Heart left ventricle (tissue), 16 donors: ENCODE data around the gene ST3GAL2. TPM values are rescaled to one million over a fixed set of nuclear protein-coding genes. Genes with fewer than 3 reads are reported as not detected.

Source experiments
- ATAC-seq, 4 donors: fragments of 200-7000 bp; cut with Tn5 transposase; one replicate each; pipeline ENCODE4 v1.9.1; 2020 to 2022; ENCODE audit warnings: moderate library complexity in 4 of 4, mild to moderate bottlenecking in 3 of 4, moderate number of reproducible peaks in 1 of 4
- DNase-seq, 5 donors: peaks; one replicate each; pipeline ENCODE4 v3.0.0-alpha.2; 2020
- H3K27ac ChIP-seq, 12 donors: fragments of 200-600 bp; sonication (generic) in 4 of 12; one replicate each; pipeline versions ENCODE4 v1.5.0 to v1.8.0; 2016 to 2022; ENCODE audit warnings: mild to moderate bottlenecking in 2 of 12
- H3K27me3 ChIP-seq, 9 donors: fragments of 200-600 bp; sonication (generic) in 2 of 9; one replicate each; pipeline versions ENCODE4 v1.5.1 to v1.8.0; 2016 to 2022; ENCODE audit warnings: mild to moderate bottlenecking in 3 of 9
- H3K36me3 ChIP-seq, 9 donors: fragments of 200-600 bp; sonication (generic) in 2 of 9; one replicate each; pipeline versions ENCODE4 v1.5.0 to v1.8.0; 2018 to 2022; ENCODE audit warnings: mild to moderate bottlenecking in 2 of 9
- H3K4me1 ChIP-seq, 12 donors: fragments of 200-600 bp; sonication (generic) in 4 of 12; one replicate each; pipeline versions ENCODE4 v1.5.0 to v1.8.0; 2016 to 2022; ENCODE audit warnings: mild to moderate bottlenecking in 3 of 12
- H3K4me3 ChIP-seq, 12 donors: fragments of 200-600 bp; sonication (generic) in 4 of 12; one replicate each; pipeline versions ENCODE4 v1.5.0 to v1.8.0; 2017 to 2022; ENCODE audit warnings: mild to moderate bottlenecking in 9 of 12, moderate library complexity in 4 of 12
- H3K9me3 ChIP-seq, 12 donors: fragments of 200-600 bp; sonication (generic) in 4 of 12; one replicate each; pipeline versions ENCODE4 v1.5.0 to v1.8.0; 2016 to 2022; ENCODE audit warnings: mild to moderate bottlenecking in 1 of 12
- CTCF ChIP-seq, 12 donors: fragments of 200-600 bp; sonication (generic) in 4 of 12; IDR thresholded peaks; one replicate each; pipeline versions ENCODE4 v1.5.0 to v1.8.0; 2018 to 2022; ENCODE audit warnings: antibody characterized with exemption in 12 of 12, mild to moderate bottlenecking in 5 of 12
- POLR2A ChIP-seq, 2 donors: fragments of 450-650 bp; IDR thresholded peaks; one replicate each; pipeline ENCODE4 v1.6.1; 2017; ENCODE audit warnings: antibody characterized with exemption in 2 of 2, mild to moderate bottlenecking in 2 of 2, moderate library complexity in 2 of 2
- WGBS, 4 donors: extraction: QIAGEN DNeasy Blood & Tissue Kit in 2 of 4; methylation state at CpG; one replicate each; pipeline versions ENCODE4 v1.1.5 to v1.1.7; 2013 to 2018; 5-methylcytosine and 5-hydroxymethylcytosine counted together
- intact Hi-C, 10 donors: fragments of 100-400 bp; cut with DNase I; formaldehyde crosslinking; loops; one replicate each; pipeline versions ENCODE4 v1.11.1 to v1.14.2; 2022
- polyA plus RNA-seq, 2 donors: library from polyadenylated mRNA; stranded (reverse); fragments of 200-250 nt; gene quantifications; one replicate each; pipeline ENCODE4 v1.2.3, GENCODE V29; 2013
- total RNA-seq, 9 donors: library from RNA; depleted of rRNA in 2 of 9; stranded (reverse); fragments of >200 nt in 2 of 9; fragmentation: NEBNext Ultra II Directional in 3 of 9; extraction: Animal tissue kit (Norgen Biotek cat#: 25700) in 3 of 9; gene quantifications; one replicate each; pipeline versions ENCODE4 v1.1.0 to v1.2.4, GENCODE V29; 2016 to 2023
- donor health status: ischemic (EF 13 %, LVEDD 7.1; RV severe dilation, severe dysfunction).
- donor health status: healthy with polysubstance abuse.
- donor health status: DM: no; HTN: yes; CAD: no.
- donor health status: DM: no; HTN: no; CAD: no.
- donor health status: ischemic (EF 25% LVEDD 6.9; RV normal size, moderate dysfunction).
- donor health status: ischemic (EF 25% LVEDD 5.7; RV mildly dilated, moderate dysfunction).
- donor health status: healthy.
- donor health status: DM: yes; HTN: yes; CAD: no.
- donor health status: ischemic (EF 35%, LVEDD 5.7; RV mildly dilated, moderate dysfunction).
- donor health status: nonischemic (EF 11% LVEDD 7.7; RV severe dilation, severe dysfunction).
- donor health status: DM: yes; HTN: yes; CAD: no.
- donor health status: PGD.
- donor health status: ischemic (EF 29% LVEDD 5.4; RV normal size, mild dysfunction).
- donor health status: nonischemic (EF 23%, LVEDD 6.1; RV moderate dilation, normal function).

Gene ST3GAL2
- total and polyA plus RNA-seq, 11 donors: 8.4 to 44.6 (median 20.1) TPM

GRCh38 chr16:70380248-70380918 lies 58.5 kb downstream of the ST3GAL2 start:
- peaks cover 0 to 27% (median 15%) of the 10 kb centered on the region in 12 donors for H3K4me1 ChIP-seq
- WGBS, 4 donors: 1 to 2% (median 1%) methylated on average over 20 to 31 of the region's 31 CpGs
- ATAC-seq (peak; percentile 2 to 37 (median 13)), DNase-seq (peak in 4 of 5 donors; percentile 44 to 74 (median 54))
- H3K4me3 ChIP-seq: peak overlapping the region; percentile 41 to 88 (median 68)
- intact Hi-C loops: loop anchor here in 7 of 10 donors (2.0 to 5.0 kb wide), 7 partner anchors 52 to 142 kb away; partner anchors contain the start of genes ST3GAL2 (in 5 of the 7), FCSK (in 3 of the 7), COG4 (in 1 of the 7) and SF3B3 (in 1 of the 7)
- peak overlapping the region; percentile 36 to 92 (median 84) for H3K27ac ChIP-seq
- no peaks in the 10 kb centered on the region for H3K9me3 ChIP-seq
- peaks cover 0 to 45% (median 23%) of the 10 kb centered on the region in 9 donors for H3K36me3 ChIP-seq
- no peaks in the 10 kb centered on the region for H3K27me3 ChIP-seq
- TF ChIP-seq CTCF (IDR thresholded peaks at IDR 0.05) (no peak), POLR2A (IDR thresholded peaks at IDR 0.05) (no peak)

- TF ChIP-seq POLR2A (IDR thresholded peaks at IDR 0.05) (no peak), CTCF (IDR thresholded peaks at IDR 0.05) (no peak)
- DNase-seq (no peak), ATAC-seq (no peak)
- H3K27me3 ChIP-seq: no peaks in the 10 kb centered on the region
- no peak overlapping the region for H3K4me3 ChIP-seq
- intact Hi-C loops: loop anchor here in 5 of 10 donors (10.0 kb wide), 1 partner anchor 276 kb away; no protein-coding TSS in a partner anchor
- H3K27ac ChIP-seq: no peak overlapping the region
- peaks cover 0 to 47% (median 28%) of the 10 kb centered on the region in 9 donors for H3K36me3 ChIP-seq
- 84 to 87% (median 85%) methylated on average over 13 of the region's 13 CpGs for WGBS, 4 donors
- H3K4me1 ChIP-seq: peaks cover 0 to 27% (median 15%) of the 10 kb centered on the region in 12 donors
- H3K9me3 ChIP-seq: no peaks in the 10 kb centered on the region
These were observed 59.9 kb downstream of the ST3GAL2 start for GRCh38 chr16:70378869-70379493.

DNA sequence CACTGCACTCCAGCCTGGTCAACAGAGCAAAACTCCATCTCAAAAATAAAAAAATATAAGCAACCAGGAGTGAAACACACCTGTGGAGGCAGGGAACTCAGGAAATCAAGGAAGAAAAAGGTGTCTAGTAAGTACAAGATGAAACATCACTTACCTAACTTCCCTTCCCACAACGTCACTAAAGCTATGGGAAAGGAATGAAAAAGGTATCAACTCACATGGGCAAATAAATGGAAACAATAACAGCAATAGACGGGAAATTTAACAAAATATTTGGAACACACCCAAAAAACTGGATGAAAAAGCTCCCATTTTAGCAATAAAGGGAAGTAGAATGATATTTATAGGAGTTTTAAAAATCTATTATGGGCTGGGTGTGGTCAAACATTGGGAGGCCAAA lies 61.1 kb downstream of the ST3GAL2 start:
- WGBS, 4 donors: 70 to 81% (median 75%) methylated on average over 2 of the region's 2 CpGs
- no peak overlapping the region for H3K27ac ChIP-seq
- H3K4me1 ChIP-seq: peaks cover 0 to 27% (median 15%) of the 10 kb centered on the region in 12 donors
- no peak for DNase-seq
- H3K27me3 ChIP-seq: no peaks in the 10 kb centered on the region
- H3K4me3 ChIP-seq: no peak overlapping the region
- intact Hi-C loops: loop anchor here in 5 of 10 donors (10.0 kb wide), 1 partner anchor 277 kb away; no protein-coding TSS in a partner anchor
- no peaks in the 10 kb centered on the region for H3K9me3 ChIP-seq
- ATAC-seq: no peak
- H3K36me3 ChIP-seq: peaks cover 0 to 54% (median 40%) of the 10 kb centered on the region in 9 donors
- TF ChIP-seq CTCF (IDR thresholded peaks at IDR 0.05) (no peak), POLR2A (IDR thresholded peaks at IDR 0.05) (no peak)
